Sigmoid colon (tissue), 4 donors: ENCODE measurements around the gene SETMAR.

ENCODE experiments used
- POLR2A ChIP-seq, 2 donors: fragments of 450-650 bp; IDR thresholded peaks; one replicate each; pipeline ENCODE4 v1.6.1; 2016; ENCODE audit warnings: antibody characterized with exemption in 2 of 2, mild to moderate bottlenecking in 2 of 2, moderate library complexity in 2 of 2
- POLR2AphosphoS5 ChIP-seq, 4 donors: sonication (generic); formaldehyde crosslinking; IDR thresholded peaks; one replicate each; pipeline ENCODE4 v1.6.1; 2017; ENCODE audit warnings: antibody characterized with exemption in 4 of 4
- TF ChIP-seq, protein P1 (sequence below), 4 experiments: fragments of 450-650 bp in 3 of 4; fragments of 200-600 bp in 1 of 4; IDR thresholded peaks; one replicate each; pipeline ENCODE4 v1.5.1; 2016 to 2019; ENCODE audit warnings: antibody characterized with exemption in 4 of 4, mild to moderate bottlenecking in 3 of 4, moderate library complexity in 2 of 4

DNA sequence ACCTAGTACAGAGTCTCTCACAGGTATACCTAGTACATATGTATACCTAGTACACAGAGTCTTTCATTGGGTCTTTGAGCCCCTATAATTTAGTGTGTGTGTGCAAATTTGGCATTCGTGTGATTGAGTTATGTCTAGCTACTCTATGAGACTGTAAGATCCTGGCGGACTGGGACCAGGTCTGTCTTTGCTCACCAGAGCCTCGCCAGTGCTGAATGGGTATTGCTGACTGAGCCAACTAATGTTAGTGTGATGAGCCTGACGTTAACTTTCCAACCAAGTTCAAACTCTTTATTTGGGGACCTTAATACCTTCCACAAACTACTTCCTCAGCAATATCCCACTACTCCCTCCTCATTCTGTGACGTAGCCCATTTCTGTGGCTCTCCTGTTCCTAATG, 35.6 kb downstream of the SETMAR start:
- TF ChIP-seq, protein P1, sequence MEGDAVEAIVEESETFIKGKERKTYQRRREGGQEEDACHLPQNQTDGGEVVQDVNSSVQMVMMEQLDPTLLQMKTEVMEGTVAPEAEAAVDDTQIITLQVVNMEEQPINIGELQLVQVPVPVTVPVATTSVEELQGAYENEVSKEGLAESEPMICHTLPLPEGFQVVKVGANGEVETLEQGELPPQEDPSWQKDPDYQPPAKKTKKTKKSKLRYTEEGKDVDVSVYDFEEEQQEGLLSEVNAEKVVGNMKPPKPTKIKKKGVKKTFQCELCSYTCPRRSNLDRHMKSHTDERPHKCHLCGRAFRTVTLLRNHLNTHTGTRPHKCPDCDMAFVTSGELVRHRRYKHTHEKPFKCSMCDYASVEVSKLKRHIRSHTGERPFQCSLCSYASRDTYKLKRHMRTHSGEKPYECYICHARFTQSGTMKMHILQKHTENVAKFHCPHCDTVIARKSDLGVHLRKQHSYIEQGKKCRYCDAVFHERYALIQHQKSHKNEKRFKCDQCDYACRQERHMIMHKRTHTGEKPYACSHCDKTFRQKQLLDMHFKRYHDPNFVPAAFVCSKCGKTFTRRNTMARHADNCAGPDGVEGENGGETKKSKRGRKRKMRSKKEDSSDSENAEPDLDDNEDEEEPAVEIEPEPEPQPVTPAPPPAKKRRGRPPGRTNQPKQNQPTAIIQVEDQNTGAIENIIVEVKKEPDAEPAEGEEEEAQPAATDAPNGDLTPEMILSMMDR (IDR thresholded peaks at IDR 0.05), result no peak
- TF ChIP-seq POLR2A (IDR thresholded peaks at IDR 0.05) (no peak), POLR2AphosphoS5 (IDR thresholded peaks at IDR 0.05) (no peak)
